SK-N-SH treated with all-trans-retinoic acid at 6 μM for 48 hours (cell line): Measurements from ENCODE around the gene SEMA4C.

Experiments
- ATAC-seq: fragments of 200-7000 bp; cut with Tn5 transposase; 3 replicates; pipeline ENCODE4 v1.9.1; 2020; ENCODE audit warnings: mild to moderate bottlenecking, moderate library complexity
- ARNTL ChIP-seq: fragments of 450-650 bp; formaldehyde crosslinking; IDR thresholded peaks from 2 replicates; pipeline ENCODE4 v1.5.0; 2020; ENCODE audit warnings: low read depth, mild to moderate bottlenecking, moderate library complexity, borderline replicate concordance
- BACH2 ChIP-seq: fragments of 250-450 bp; sonication (Bioruptor Pico); IDR thresholded peaks from 2 replicates; pipeline ENCODE4 v1.9.0; 2021; ENCODE audit warnings: mild to moderate bottlenecking, borderline replicate concordance
- CSDC2 ChIP-seq: fragments of 250-450 bp; sonication (Bioruptor Pico); IDR thresholded peaks from 2 replicates; pipeline ENCODE4 v1.5.0; 2020; ENCODE audit warnings: mild to moderate bottlenecking, moderate library complexity
- ESRRG ChIP-seq: fragments of 250-450 bp; sonication (Bioruptor Pico); IDR thresholded peaks from 2 replicates; pipeline ENCODE4 v1.6.1; 2021; ENCODE audit warnings: mild to moderate bottlenecking
- GLIS3 ChIP-seq: fragments of 250-450 bp; sonication (Bioruptor Pico); IDR thresholded peaks from 2 replicates; pipeline ENCODE4 v1.5.0; 2020; ENCODE audit warnings: mild to moderate bottlenecking, moderate library complexity
- ISL1 ChIP-seq: fragments of 250-450 bp; sonication (Bioruptor Pico); IDR thresholded peaks from 2 replicates; pipeline ENCODE4 v2.1.2; 2022; ENCODE audit warnings: mild to moderate bottlenecking, moderate library complexity
- OSR1 ChIP-seq: fragments of 250-450 bp; sonication (Bioruptor Pico); IDR thresholded peaks from 2 replicates; pipeline ENCODE4 v1.8.0; 2022; ENCODE audit warnings: moderate library complexity, mild to moderate bottlenecking, inconsistent platforms
- PATZ1 ChIP-seq: fragments of 250-450 bp; sonication (Bioruptor Pico); IDR thresholded peaks from 2 replicates; pipeline ENCODE4 v1.8.0; 2020; ENCODE audit warnings: mild to moderate bottlenecking, moderate library complexity, borderline replicate concordance
- RARB ChIP-seq: fragments of 250-450 bp; sonication (Bioruptor Pico); IDR thresholded peaks from 2 replicates; pipeline ENCODE4 v1.8.0; 2021; ENCODE audit warnings: mild to moderate bottlenecking, moderate library complexity
- SNAI2 ChIP-seq: fragments of 250-450 bp; sonication (Bioruptor Pico); IDR thresholded peaks from 2 replicates; pipeline ENCODE4 v1.5.0; 2020; ENCODE audit warnings: mild to moderate bottlenecking, moderate library complexity
- TCF4 ChIP-seq: fragments of 250-450 bp; sonication (Bioruptor Pico); IDR thresholded peaks from 2 replicates; pipeline ENCODE4 v1.8.0; 2021; ENCODE audit warnings: mild to moderate bottlenecking, moderate library complexity, borderline replicate concordance
- TOX ChIP-seq: fragments of 250-450 bp; sonication (Bioruptor Pico); IDR thresholded peaks from 2 replicates; pipeline ENCODE4 v1.8.0; 2021; ENCODE audit warnings: mild to moderate bottlenecking, moderate library complexity, borderline replicate concordance
- ZC3H10 ChIP-seq: fragments of 250-450 bp; sonication (Bioruptor Pico); IDR thresholded peaks from 2 replicates; pipeline ENCODE4 v1.5.1; 2021; ENCODE audit warnings: mild to moderate bottlenecking, moderate library complexity
- ZFP30 ChIP-seq: fragments of 450-650 bp; formaldehyde crosslinking; IDR thresholded peaks from 2 replicates; pipeline ENCODE4 v1.5.0; 2022; ENCODE audit warnings: mild to moderate bottlenecking, moderate library complexity
- ZNF8 ChIP-seq: fragments of 450-650 bp; formaldehyde crosslinking; IDR thresholded peaks from 2 replicates; pipeline ENCODE4 v1.5.0; 2020; ENCODE audit warnings: mild to moderate bottlenecking, moderate library complexity
- TF ChIP-seq, protein P1 (sequence below): fragments of 250-450 bp; sonication (Bioruptor Pico); IDR thresholded peaks from 2 replicates; pipeline ENCODE4 v1.5.1; 2020; ENCODE audit warnings: low read depth, mild to moderate bottlenecking, moderate library complexity
- TF ChIP-seq, protein P2 (sequence below): fragments of 250-450 bp; sonication (Bioruptor Pico); IDR thresholded peaks from 2 replicates; pipeline ENCODE4 v1.5.0; 2020; ENCODE audit warnings: mild to moderate bottlenecking, moderate library complexity
- TF ChIP-seq, protein P3 (sequence below): fragments of 250-450 bp; sonication (Bioruptor Pico); IDR thresholded peaks from 2 replicates; pipeline ENCODE4 v1.5.1; 2021; ENCODE audit warnings: mild to moderate bottlenecking, moderate library complexity
- TF ChIP-seq, protein P4 (sequence below): fragments of 250-450 bp; sonication (Bioruptor Pico); IDR thresholded peaks from 2 replicates; pipeline ENCODE4 v1.8.0; 2021; ENCODE audit warnings: low read depth, mild to moderate bottlenecking, moderate library complexity, borderline replicate concordance

SEMA4C gene

GRCh38 chr2:96832754-96833507, 36.9 kb downstream of the SEMA4C start:
- TF ChIP-seq CSDC2: no peak
- TF ChIP-seq SNAI2 (CRISPR knock-in tag): no peak
- TF ChIP-seq, protein P1, sequence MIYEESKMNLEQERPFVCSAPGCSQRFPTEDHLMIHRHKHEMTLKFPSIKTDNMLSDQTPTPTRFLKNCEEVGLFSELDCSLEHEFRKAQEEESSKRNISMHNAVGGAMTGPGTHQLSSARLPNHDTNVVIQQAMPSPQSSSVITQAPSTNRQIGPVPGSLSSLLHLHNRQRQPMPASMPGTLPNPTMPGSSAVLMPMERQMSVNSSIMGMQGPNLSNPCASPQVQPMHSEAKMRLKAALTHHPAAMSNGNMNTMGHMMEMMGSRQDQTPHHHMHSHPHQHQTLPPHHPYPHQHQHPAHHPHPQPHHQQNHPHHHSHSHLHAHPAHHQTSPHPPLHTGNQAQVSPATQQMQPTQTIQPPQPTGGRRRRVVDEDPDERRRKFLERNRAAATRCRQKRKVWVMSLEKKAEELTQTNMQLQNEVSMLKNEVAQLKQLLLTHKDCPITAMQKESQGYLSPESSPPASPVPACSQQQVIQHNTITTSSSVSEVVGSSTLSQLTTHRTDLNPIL (CRISPR knock-in tag): no peak
- TF ChIP-seq TOX (CRISPR knock-in tag): no peak
- no peak for TF ChIP-seq ZFP30 (CRISPR knock-in tag)
- TF ChIP-seq, protein P2, sequence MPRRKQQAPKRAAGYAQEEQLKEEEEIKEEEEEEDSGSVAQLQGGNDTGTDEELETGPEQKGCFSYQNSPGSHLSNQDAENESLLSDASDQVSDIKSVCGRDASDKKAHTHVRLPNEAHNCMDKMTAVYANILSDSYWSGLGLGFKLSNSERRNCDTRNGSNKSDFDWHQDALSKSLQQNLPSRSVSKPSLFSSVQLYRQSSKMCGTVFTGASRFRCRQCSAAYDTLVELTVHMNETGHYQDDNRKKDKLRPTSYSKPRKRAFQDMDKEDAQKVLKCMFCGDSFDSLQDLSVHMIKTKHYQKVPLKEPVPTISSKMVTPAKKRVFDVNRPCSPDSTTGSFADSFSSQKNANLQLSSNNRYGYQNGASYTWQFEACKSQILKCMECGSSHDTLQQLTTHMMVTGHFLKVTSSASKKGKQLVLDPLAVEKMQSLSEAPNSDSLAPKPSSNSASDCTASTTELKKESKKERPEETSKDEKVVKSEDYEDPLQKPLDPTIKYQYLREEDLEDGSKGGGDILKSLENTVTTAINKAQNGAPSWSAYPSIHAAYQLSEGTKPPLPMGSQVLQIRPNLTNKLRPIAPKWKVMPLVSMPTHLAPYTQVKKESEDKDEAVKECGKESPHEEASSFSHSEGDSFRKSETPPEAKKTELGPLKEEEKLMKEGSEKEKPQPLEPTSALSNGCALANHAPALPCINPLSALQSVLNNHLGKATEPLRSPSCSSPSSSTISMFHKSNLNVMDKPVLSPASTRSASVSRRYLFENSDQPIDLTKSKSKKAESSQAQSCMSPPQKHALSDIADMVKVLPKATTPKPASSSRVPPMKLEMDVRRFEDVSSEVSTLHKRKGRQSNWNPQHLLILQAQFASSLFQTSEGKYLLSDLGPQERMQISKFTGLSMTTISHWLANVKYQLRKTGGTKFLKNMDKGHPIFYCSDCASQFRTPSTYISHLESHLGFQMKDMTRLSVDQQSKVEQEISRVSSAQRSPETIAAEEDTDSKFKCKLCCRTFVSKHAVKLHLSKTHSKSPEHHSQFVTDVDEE (CRISPR knock-in tag): no peak
- TF ChIP-seq, protein P3, sequence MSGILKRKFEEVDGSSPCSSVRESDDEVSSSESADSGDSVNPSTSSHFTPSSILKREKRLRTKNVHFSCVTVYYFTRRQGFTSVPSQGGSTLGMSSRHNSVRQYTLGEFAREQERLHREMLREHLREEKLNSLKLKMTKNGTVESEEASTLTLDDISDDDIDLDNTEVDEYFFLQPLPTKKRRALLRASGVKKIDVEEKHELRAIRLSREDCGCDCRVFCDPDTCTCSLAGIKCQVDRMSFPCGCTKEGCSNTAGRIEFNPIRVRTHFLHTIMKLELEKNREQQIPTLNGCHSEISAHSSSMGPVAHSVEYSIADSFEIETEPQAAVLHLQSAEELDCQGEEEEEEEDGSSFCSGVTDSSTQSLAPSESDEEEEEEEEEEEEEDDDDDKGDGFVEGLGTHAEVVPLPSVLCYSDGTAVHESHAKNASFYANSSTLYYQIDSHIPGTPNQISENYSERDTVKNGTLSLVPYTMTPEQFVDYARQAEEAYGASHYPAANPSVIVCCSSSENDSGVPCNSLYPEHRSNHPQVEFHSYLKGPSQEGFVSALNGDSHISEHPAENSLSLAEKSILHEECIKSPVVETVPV (CRISPR knock-in tag): no peak
- no peak for TF ChIP-seq ZNF8 (CRISPR knock-in tag)
- TF ChIP-seq GLIS3 (CRISPR knock-in tag): no peak
- ATAC-seq: peak; percentile 56

DNA sequence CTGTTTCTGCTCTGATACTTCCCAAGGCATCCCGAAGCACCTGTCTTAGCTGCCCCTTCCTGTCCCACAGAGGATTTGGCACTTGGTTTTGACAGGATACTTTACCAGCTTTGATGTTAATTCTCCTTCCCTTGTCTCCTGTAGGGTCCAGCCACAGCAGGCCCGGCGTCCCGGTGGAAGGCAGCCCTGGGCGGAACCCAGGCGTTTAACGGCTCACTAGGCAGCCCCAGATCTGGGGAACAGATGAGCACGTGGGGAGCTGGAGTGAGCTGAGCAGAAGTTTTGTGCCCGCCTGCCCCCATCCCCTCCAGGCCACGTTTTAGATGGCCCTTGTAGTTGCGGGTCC, 37.5 kb downstream of the SEMA4C start:
- no peak; the same call in 2 of the 3 replicates for ATAC-seq
- TF ChIP-seq BACH2 (CRISPR knock-in tag) (no peak), ISL1 (CRISPR knock-in tag) (no peak), SNAI2 (CRISPR knock-in tag) (no peak), ZFP30 (CRISPR knock-in tag) (no peak), OSR1 (CRISPR knock-in tag) (no peak), PATZ1 (CRISPR knock-in tag) (no peak), TOX (CRISPR knock-in tag) (no peak), RARB (CRISPR knock-in tag) (no peak), ZC3H10 (CRISPR knock-in tag) (no peak), ZNF8 (CRISPR knock-in tag) (no peak), GLIS3 (CRISPR knock-in tag) (no peak), ESRRG (CRISPR knock-in tag) (no peak), TCF4 (CRISPR knock-in tag) (no peak), ARNTL (CRISPR knock-in tag) (no peak)
- TF ChIP-seq, protein P2 (CRISPR knock-in tag): no peak
- TF ChIP-seq, protein P3 (CRISPR knock-in tag): no peak
- TF ChIP-seq, protein P4, sequence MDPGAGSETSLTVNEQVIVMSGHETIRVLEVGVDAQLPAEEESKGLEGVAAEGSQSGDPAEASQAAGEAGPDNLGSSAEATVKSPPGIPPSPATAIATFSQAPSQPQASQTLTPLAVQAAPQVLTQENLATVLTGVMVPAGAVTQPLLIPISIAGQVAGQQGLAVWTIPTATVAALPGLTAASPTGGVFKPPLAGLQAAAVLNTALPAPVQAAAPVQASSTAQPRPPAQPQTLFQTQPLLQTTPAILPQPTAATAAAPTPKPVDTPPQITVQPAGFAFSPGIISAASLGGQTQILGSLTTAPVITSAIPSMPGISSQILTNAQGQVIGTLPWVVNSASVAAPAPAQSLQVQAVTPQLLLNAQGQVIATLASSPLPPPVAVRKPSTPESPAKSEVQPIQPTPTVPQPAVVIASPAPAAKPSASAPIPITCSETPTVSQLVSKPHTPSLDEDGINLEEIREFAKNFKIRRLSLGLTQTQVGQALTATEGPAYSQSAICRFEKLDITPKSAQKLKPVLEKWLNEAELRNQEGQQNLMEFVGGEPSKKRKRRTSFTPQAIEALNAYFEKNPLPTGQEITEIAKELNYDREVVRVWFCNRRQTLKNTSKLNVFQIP (CRISPR knock-in tag): no peak
- TF ChIP-seq, protein P1 (CRISPR knock-in tag): no peak
